K562 (cell line): Measurements from ENCODE around the gene PSD4. TPM values are rescaled to one million over a fixed set of nuclear protein-coding genes. Genes with fewer than 3 reads are reported as not detected.

Experiments used
- ATAC-seq: fragments of 200-7000 bp; cut with Tn5 transposase; 3 replicates; pipeline ENCODE4 v1.9.1; 2020; ENCODE audit warnings: moderate library complexity
- BruUV-seq: library from RNA; stranded (reverse); fragments of 400-500 nt; replicated peaks from 2 replicates; lab custom pipeline; 2021; lab: Mats Ljungman, UMichigan
- CTCF ChIA-PET: fragments of 300-600 bp; formaldehyde crosslinking; extraction: SDS; loops from one replicate; lab custom pipeline; 2021; ENCODE audit warnings: low intra/inter-chr PET ratio; lab: Yijun Ruan, JAX
- POLR2A ChIA-PET: fragments of 300-600, 350-650 bp; sonication (Branson Sonifier 250); formaldehyde crosslinking; extraction: SDS; loops from one replicate; lab custom pipeline; 2021; ENCODE audit warnings: antibody characterized with exemption, inconsistent platforms; lab: Yijun Ruan, JAX
- DNase-seq, 4 experiments: peaks; one replicate each; pipeline versions ENCODE4 v3.0.0 to v3.0.0-alpha.2; 2011 to 2018; ENCODE audit warnings: low spot score in 3 of 4, mixed read lengths in 3 of 4; ENCODE audit errors: extremely low read depth in 1 of 4
- FAIRE-seq: peaks from 2 replicates; lab custom pipeline; 2011; peaks lifted over from hg19 to GRCh38; lab: Jason Lieb, UNC
- H2AFZ ChIP-seq: 2 replicates; pipeline ENCODE4 v1.6.0; 2011; ENCODE audit warnings: low read depth, low read length, control low read depth, inconsistent platforms
- H3K27ac ChIP-seq: fragments of 200-600 bp; 3 replicates; pipeline ENCODE4 v1.8.0; 2011; ENCODE audit warnings: low read depth, mild to moderate bottlenecking, control low read depth, inconsistent platforms, low read length, moderate library complexity, mixed read lengths; ENCODE audit errors: extremely low read depth
- H3K27me3 ChIP-seq, 2 experiments: fragments of 300-600 bp in 1 of 2; 2 replicates in 1 of 2; 3 replicates in 1 of 2; pipeline versions ENCODE4 v1.6.0 to v1.8.0; 2011; ENCODE audit warnings: inconsistent platforms in 2 of 2, low read length in 2 of 2, mild to moderate bottlenecking in 1 of 2, mixed read lengths in 1 of 2, moderate library complexity in 1 of 2; ENCODE audit not compliant: control insufficient read depth in 2 of 2, insufficient read depth in 2 of 2
- H3K36me3 ChIP-seq: fragments of 300-600 bp; 3 replicates; pipeline ENCODE4 v1.8.0; 2011; ENCODE audit warnings: mild to moderate bottlenecking, low read length, inconsistent platforms; ENCODE audit not compliant: control insufficient read depth, insufficient read depth
- H3K4me1 ChIP-seq, 2 experiments: fragments of 200-600 bp in 1 of 2; replicated peaks in 1 of 2; 2 replicates in 1 of 2; 3 replicates in 1 of 2; pipeline versions ENCODE4 v1.5.1 to v1.8.0; 2011; ENCODE audit warnings: inconsistent platforms in 2 of 2, low read length in 2 of 2, mild to moderate bottlenecking in 1 of 2, mixed read lengths in 1 of 2, moderate library complexity in 1 of 2; ENCODE audit not compliant: control insufficient read depth in 2 of 2, insufficient read depth in 2 of 2
- H3K4me2 ChIP-seq: 2 replicates; pipeline ENCODE4 v1.6.1; 2011; ENCODE audit warnings: low read length, control low read depth, inconsistent platforms, mixed read lengths; ENCODE audit not compliant: insufficient read depth
- H3K4me3 ChIP-seq: fragments of 200-600 bp; sonication (generic), shearing (Covaris generic); 2 replicates; pipeline ENCODE4 v1.5.1; 2016; ENCODE audit warnings: control low read depth, inconsistent platforms
- H3K79me2 ChIP-seq: fragments of 200-600 bp; 3 replicates; pipeline ENCODE4 v1.8.0; 2011; ENCODE audit warnings: low read length, inconsistent platforms; ENCODE audit not compliant: control insufficient read depth, insufficient read depth
- H3K9ac ChIP-seq, 2 experiments: 2 replicates each; pipeline versions ENCODE4 v1.6.0 to v1.6.1; 2011; ENCODE audit warnings: low read depth in 2 of 2, low read length in 2 of 2, control low read depth in 1 of 2, inconsistent platforms in 1 of 2, mild to moderate bottlenecking in 1 of 2, mixed read lengths in 1 of 2; ENCODE audit not compliant: insufficient read depth in 1 of 2
- H3K9me1 ChIP-seq: one replicate; pipeline ENCODE4 v1.6.0; 2011; ENCODE audit warnings: inconsistent platforms, mild to moderate bottlenecking, low read length, moderate library complexity; ENCODE audit not compliant: control insufficient read depth, insufficient read depth
- H3K9me3 ChIP-seq: replicated peaks from 2 replicates; pipeline ENCODE4 v1.5.1; 2011; ENCODE audit warnings: low read depth, low read length, inconsistent platforms; ENCODE audit not compliant: control insufficient read depth, insufficient read depth
- H4K20me1 ChIP-seq: replicated peaks from 2 replicates; pipeline ENCODE4 v1.6.1; 2011; ENCODE audit warnings: low read length, inconsistent platforms, mixed read lengths; ENCODE audit not compliant: control insufficient read depth, insufficient read depth
- MAFF ChIP-seq: IDR thresholded peaks from 2 replicates; pipeline ENCODE4 v1.6.1; 2012; ENCODE audit warnings: low read length, improper control_type of control experiment
- MEIS2 ChIP-seq: fragments of 450-650 bp; IDR thresholded peaks from 2 replicates; pipeline ENCODE4 v1.6.1; 2014; ENCODE audit warnings: mild to moderate bottlenecking; ENCODE audit not compliant: partially characterized antibody
- PBX2 ChIP-seq, 2 experiments: IDR thresholded peaks in 1 of 2; conservative IDR thresholded peaks in 1 of 2; 2 replicates each; pipeline ENCODE4 v1.6.1; 2016; ENCODE audit warnings: low read depth in 2 of 2, mild to moderate bottlenecking in 1 of 2, missing compliant biosample characterization in 1 of 2, missing genetic modification characterization in 1 of 2, moderate library complexity in 1 of 2
- XRCC4 ChIP-seq: IDR thresholded peaks from one replicate; pipeline ENCODE4 v1.6.1; 2011; ENCODE audit not compliant: insufficient read depth, insufficient read length; ENCODE audit errors: extremely low read depth
- WGBS: fragments of 100-300 bp; shearing (Covaris generic); methylation state at CpG from one replicate; pipeline ENCODE4 v1.1.6; 2016; ENCODE audit warnings: low coverage, mixed read lengths; ENCODE audit not compliant: insufficient coverage; ENCODE audit errors: missing lambda C conversion rate; 5-methylcytosine and 5-hydroxymethylcytosine counted together
- in situ Hi-C: fragments of 300-500 bp; cut with MboI; formaldehyde crosslinking; loops from 4 replicates; pipeline ENCODE4 v1.15.0; 2018; ENCODE audit warnings: inconsistent platforms, mixed read lengths
- intact Hi-C: fragments of 100-400 bp; cut with micrococcal nuclease; formaldehyde crosslinking; loops from 2 replicates; pipeline ENCODE4 v1.14.2; 2022
- polyA plus RNA-seq, 8 experiments: library from polyadenylated mRNA; depleted of rRNA in 4 of 8; stranded (reverse) in 5 of 8; unstranded in 3 of 8; fragments of >200 nt; fragmentation: Nextera tagmentation in 2 of 8; fragmentation: Illumina TruSeq in 1 of 8; extraction: Ambion mirVana in 2 of 8; extraction: Trizol in 1 of 8; gene quantifications; 2 replicates each; pipeline versions ENCODE4 v1.2.1 to v1.2.3, GENCODE V29; 2011 to 2014; ENCODE audit warnings: inconsistent platforms in 1 of 8, missing spikeins in 1 of 8
- total RNA-seq, 7 experiments: library from RNA; depleted of rRNA in 6 of 7; stranded (reverse); fragments of >200 nt in 6 of 7; fragmentation: Illumina TruSeq in 2 of 7; extraction: Trizol in 2 of 7; gene quantifications; 2 replicates each; pipeline versions ENCODE4 v1.2.1 to v1.2.3, GENCODE V29; 2011 to 2021; ENCODE audit warnings: low replicate concordance in 1 of 7
- TF ChIP-seq, protein P1 (sequence below): fragments of 450-650 bp; formaldehyde crosslinking; IDR thresholded peaks from 2 replicates; pipeline ENCODE4 v1.4.0; 2020; ENCODE audit warnings: mild to moderate bottlenecking, moderate library complexity

Gene PSD4
- total and polyA plus RNA-seq, 9 of the 15 experiments (the other 6 are each of a cell fraction or from before 2014, with no cell fraction given), result 0.46 to 54.0 (median 20.8) TPM

DNA sequence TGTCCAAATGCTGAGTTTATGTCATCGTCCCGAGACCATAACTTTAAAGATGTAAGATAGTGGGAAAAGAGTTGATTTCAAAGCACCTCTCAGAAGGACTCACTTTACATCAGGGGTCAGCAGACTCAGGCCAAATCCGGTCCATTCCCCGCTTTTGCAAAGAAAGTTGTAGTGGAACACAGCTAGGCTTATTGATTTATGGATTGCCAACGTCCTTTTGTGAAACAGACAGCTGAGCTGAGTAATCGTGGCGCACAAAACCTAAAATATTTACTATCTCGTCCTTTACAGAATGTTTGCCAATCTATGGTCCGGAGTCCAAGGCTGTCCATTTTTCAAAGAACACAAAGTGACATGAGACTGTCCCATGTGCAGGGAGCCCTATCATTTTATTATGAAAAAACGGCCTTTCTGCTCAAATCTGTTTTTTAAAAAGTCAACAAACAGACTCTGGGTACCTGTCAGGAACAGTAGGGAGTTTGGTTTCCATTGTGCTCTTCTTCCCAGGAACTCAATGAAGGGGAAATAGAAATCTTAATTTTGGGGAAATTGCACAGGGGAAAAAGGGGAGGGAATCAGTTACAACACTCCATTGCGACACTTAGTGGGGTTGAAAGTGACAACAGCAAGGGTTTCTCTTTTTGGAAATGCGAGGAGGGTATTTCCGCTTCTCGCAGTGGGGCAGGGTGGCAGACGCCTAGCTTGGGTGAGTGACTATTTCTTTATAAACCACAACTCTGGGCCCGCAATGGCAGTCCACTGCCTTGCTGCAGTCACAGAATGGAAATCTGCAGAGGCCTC lies 46.7 kb upstream of the PSD4 start, which contains the start of gene IL1RN:
IL1RN (plus strand) TSS at position 754 of the 801 bp plus-strand sequence; CDS start at position 781, 27 bp downstream.
- Histone ChIP-seq H3K4me2 (no peak within 1 kb of the TSS), H3K79me2 (no peaks in the 10 kb centered on the region), H3K27me3 (peaks cover 9 to 47% of the 10 kb centered on the region in 2 experiments; a peak in 4 of 5 replicates), H3K4me1 (no peaks in the 10 kb centered on the region; a peak in 1 of 5 replicates), H3K27ac (no peak within 1 kb of the TSS), H4K20me1 (no peaks in the 10 kb centered on the region), H3K9ac (no peak within 1 kb of the TSS), H3K36me3 (no peaks in the 10 kb centered on the region), H2AFZ (no peak within 1 kb of the TSS), H3K4me3 (no peak within 1 kb of the TSS), H3K9me3 (no peaks in the 10 kb centered on the region), H3K9me1 (peaks cover 3% of the 10 kb centered on the region)
- intact Hi-C loops, result no loop called here
- 8% methylated on average over 16 of the region's 16 CpGs for WGBS
- ChIA-PET CTCF (interaction anchor here (0.5 kb wide), 1 partner anchor 33 kb away, joined by 5 read pairs; no protein-coding TSS in a partner anchor), POLR2A (no interaction called here)
- ATAC-seq, result no peak
- in situ Hi-C loops, result no loop called here
- DNase-seq, result no peak
- FAIRE-seq, result no peak
- no TSS peak for BruUV-seq
- TF ChIP-seq XRCC4, result no peak
- peak; percentile 16 for TF ChIP-seq MEIS2
- no peak for TF ChIP-seq MAFF
- TF ChIP-seq PBX2 (CRISPR knock-in tag; IDR thresholded peaks at IDR 0.05; ENCODE audit: low read depth), result no peak
- peak; percentile 22; the same call in 1 of the 2 replicates for TF ChIP-seq PBX2 (tag; conservative IDR thresholded peaks at IDR 0.05; ENCODE audit: low read depth)
- TF ChIP-seq, protein P1, sequence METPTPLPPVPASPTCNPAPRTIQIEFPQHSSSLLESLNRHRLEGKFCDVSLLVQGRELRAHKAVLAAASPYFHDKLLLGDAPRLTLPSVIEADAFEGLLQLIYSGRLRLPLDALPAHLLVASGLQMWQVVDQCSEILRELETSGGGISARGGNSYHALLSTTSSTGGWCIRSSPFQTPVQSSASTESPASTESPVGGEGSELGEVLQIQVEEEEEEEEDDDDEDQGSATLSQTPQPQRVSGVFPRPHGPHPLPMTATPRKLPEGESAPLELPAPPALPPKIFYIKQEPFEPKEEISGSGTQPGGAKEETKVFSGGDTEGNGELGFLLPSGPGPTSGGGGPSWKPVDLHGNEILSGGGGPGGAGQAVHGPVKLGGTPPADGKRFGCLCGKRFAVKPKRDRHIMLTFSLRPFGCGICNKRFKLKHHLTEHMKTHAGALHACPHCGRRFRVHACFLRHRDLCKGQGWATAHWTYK (CRISPR knock-in tag), result no peak
- TF ChIP-seq, all 486 proteins: peak for 2
